SK-N-SH treated with all-trans-retinoic acid at 6 μM for 48 hours (cell line): Measurements from ENCODE around the gene SGPP2.

Experiments
- ATAC-seq: fragments of 200-7000 bp; cut with Tn5 transposase; 3 replicates; pipeline ENCODE4 v1.9.1; 2020; ENCODE audit warnings: mild to moderate bottlenecking, moderate library complexity
- ARNTL ChIP-seq: fragments of 450-650 bp; formaldehyde crosslinking; IDR thresholded peaks from 2 replicates; pipeline ENCODE4 v1.5.0; 2020; ENCODE audit warnings: low read depth, mild to moderate bottlenecking, moderate library complexity, borderline replicate concordance
- BACH2 ChIP-seq: fragments of 250-450 bp; sonication (Bioruptor Pico); IDR thresholded peaks from 2 replicates; pipeline ENCODE4 v1.9.0; 2021; ENCODE audit warnings: mild to moderate bottlenecking, borderline replicate concordance
- CREB5 ChIP-seq: fragments of 250-450 bp; sonication (Bioruptor Pico); IDR thresholded peaks from 2 replicates; pipeline ENCODE4 v1.5.1; 2020; ENCODE audit warnings: low read depth, mild to moderate bottlenecking, moderate library complexity
- CSDC2 ChIP-seq: fragments of 250-450 bp; sonication (Bioruptor Pico); IDR thresholded peaks from 2 replicates; pipeline ENCODE4 v1.5.0; 2020; ENCODE audit warnings: mild to moderate bottlenecking, moderate library complexity
- CSRNP3 ChIP-seq: fragments of 250-450 bp; sonication (Bioruptor Pico); IDR thresholded peaks from 2 replicates; pipeline ENCODE4 v1.5.1; 2021; ENCODE audit warnings: mild to moderate bottlenecking, moderate library complexity
- ESRRG ChIP-seq: fragments of 250-450 bp; sonication (Bioruptor Pico); IDR thresholded peaks from 2 replicates; pipeline ENCODE4 v1.6.1; 2021; ENCODE audit warnings: mild to moderate bottlenecking
- GLIS3 ChIP-seq: fragments of 250-450 bp; sonication (Bioruptor Pico); IDR thresholded peaks from 2 replicates; pipeline ENCODE4 v1.5.0; 2020; ENCODE audit warnings: mild to moderate bottlenecking, moderate library complexity
- ISL1 ChIP-seq: fragments of 250-450 bp; sonication (Bioruptor Pico); IDR thresholded peaks from 2 replicates; pipeline ENCODE4 v2.1.2; 2022; ENCODE audit warnings: mild to moderate bottlenecking, moderate library complexity
- OSR1 ChIP-seq: fragments of 250-450 bp; sonication (Bioruptor Pico); IDR thresholded peaks from 2 replicates; pipeline ENCODE4 v1.8.0; 2022; ENCODE audit warnings: moderate library complexity, mild to moderate bottlenecking, inconsistent platforms
- PATZ1 ChIP-seq: fragments of 250-450 bp; sonication (Bioruptor Pico); IDR thresholded peaks from 2 replicates; pipeline ENCODE4 v1.8.0; 2020; ENCODE audit warnings: mild to moderate bottlenecking, moderate library complexity, borderline replicate concordance
- POU6F1 ChIP-seq: fragments of 250-450 bp; sonication (Bioruptor Pico); IDR thresholded peaks from 2 replicates; pipeline ENCODE4 v1.8.0; 2021; ENCODE audit warnings: low read depth, mild to moderate bottlenecking, moderate library complexity, borderline replicate concordance
- PPARA ChIP-seq: fragments of 250-450 bp; sonication (Bioruptor Pico); IDR thresholded peaks from 2 replicates; pipeline ENCODE4 v1.5.0; 2020; ENCODE audit warnings: mild to moderate bottlenecking, borderline replicate concordance
- RARB ChIP-seq: fragments of 250-450 bp; sonication (Bioruptor Pico); IDR thresholded peaks from 2 replicates; pipeline ENCODE4 v1.8.0; 2021; ENCODE audit warnings: mild to moderate bottlenecking, moderate library complexity
- SNAI2 ChIP-seq: fragments of 250-450 bp; sonication (Bioruptor Pico); IDR thresholded peaks from 2 replicates; pipeline ENCODE4 v1.5.0; 2020; ENCODE audit warnings: mild to moderate bottlenecking, moderate library complexity
- TCF4 ChIP-seq: fragments of 250-450 bp; sonication (Bioruptor Pico); IDR thresholded peaks from 2 replicates; pipeline ENCODE4 v1.8.0; 2021; ENCODE audit warnings: mild to moderate bottlenecking, moderate library complexity, borderline replicate concordance
- TOX ChIP-seq: fragments of 250-450 bp; sonication (Bioruptor Pico); IDR thresholded peaks from 2 replicates; pipeline ENCODE4 v1.8.0; 2021; ENCODE audit warnings: mild to moderate bottlenecking, moderate library complexity, borderline replicate concordance
- TSHZ2 ChIP-seq: fragments of 250-450 bp; sonication (Bioruptor Pico); IDR thresholded peaks from 2 replicates; pipeline ENCODE4 v1.5.0; 2020; ENCODE audit warnings: mild to moderate bottlenecking, moderate library complexity
- ZC3H10 ChIP-seq: fragments of 250-450 bp; sonication (Bioruptor Pico); IDR thresholded peaks from 2 replicates; pipeline ENCODE4 v1.5.1; 2021; ENCODE audit warnings: mild to moderate bottlenecking, moderate library complexity
- ZFP3 ChIP-seq: fragments of 250-450 bp; sonication (Bioruptor Pico); IDR thresholded peaks from 2 replicates; pipeline ENCODE4 v1.5.0; 2020; ENCODE audit warnings: mild to moderate bottlenecking, moderate library complexity
- ZFP30 ChIP-seq: fragments of 450-650 bp; formaldehyde crosslinking; IDR thresholded peaks from 2 replicates; pipeline ENCODE4 v1.5.0; 2022; ENCODE audit warnings: mild to moderate bottlenecking, moderate library complexity
- ZNF565 ChIP-seq: fragments of 450-650 bp; formaldehyde crosslinking; conservative IDR thresholded peaks from 2 replicates; pipeline ENCODE4 v1.5.0; 2020; ENCODE audit warnings: low read depth, mild to moderate bottlenecking, moderate library complexity
- ZNF70 ChIP-seq: fragments of 450-650 bp; formaldehyde crosslinking; IDR thresholded peaks from 2 replicates; pipeline ENCODE4 v1.5.0; 2020; ENCODE audit warnings: mild to moderate bottlenecking, moderate library complexity
- ZNF8 ChIP-seq: fragments of 450-650 bp; formaldehyde crosslinking; IDR thresholded peaks from 2 replicates; pipeline ENCODE4 v1.5.0; 2020; ENCODE audit warnings: mild to moderate bottlenecking, moderate library complexity

SGPP2 gene

GRCh38 chr2:222436040-222436413, 11.7 kb downstream of the SGPP2 start:
- ATAC-seq, result no peak
- TF ChIP-seq PPARA (CRISPR knock-in tag) (no peak), BACH2 (CRISPR knock-in tag) (no peak), GLIS3 (CRISPR knock-in tag) (no peak), PATZ1 (CRISPR knock-in tag) (no peak), OSR1 (CRISPR knock-in tag) (no peak), ZFP3 (CRISPR knock-in tag) (no peak), ZC3H10 (CRISPR knock-in tag) (no peak), CSDC2 (CRISPR knock-in tag) (no peak), ZNF70 (CRISPR knock-in tag) (no peak), ARNTL (no peak), ZNF565 (CRISPR knock-in tag) (no peak), RARB (CRISPR knock-in tag) (no peak), TOX (CRISPR knock-in tag) (no peak), POU6F1 (CRISPR knock-in tag) (no peak), ISL1 (CRISPR knock-in tag) (no peak), ZFP30 (CRISPR knock-in tag) (no peak)

- TF ChIP-seq TCF4 (CRISPR knock-in tag) (no peak), ZNF565 (CRISPR knock-in tag) (no peak), OSR1 (CRISPR knock-in tag) (no peak), GLIS3 (CRISPR knock-in tag) (no peak), ZFP30 (CRISPR knock-in tag) (no peak), ESRRG (CRISPR knock-in tag) (no peak), ZNF70 (CRISPR knock-in tag) (no peak), SNAI2 (CRISPR knock-in tag) (no peak), ZNF8 (CRISPR knock-in tag) (no peak), ARNTL (no peak), CSRNP3 (no peak), CSDC2 (CRISPR knock-in tag) (no peak), PPARA (CRISPR knock-in tag) (no peak), BACH2 (CRISPR knock-in tag) (no peak), RARB (CRISPR knock-in tag) (no peak), ISL1 (CRISPR knock-in tag) (no peak), TSHZ2 (no peak)
- TF ChIP-seq, all 23 proteins: peak for 0
- ATAC-seq, result no peak
These were observed 15.3 kb downstream of the SGPP2 start for GRCh38 chr2:222439692-222440091.

GRCh38 chr2:222440673-222441422, 16.5 kb downstream of the SGPP2 start:
- 0 out of 2 replicates have a peak, but pooled peaks have one; percentile 30 for TF ChIP-seq CREB5 (CRISPR knock-in tag)
- peak; percentile 68 for TF ChIP-seq ISL1 (CRISPR knock-in tag)
- no peak for TF ChIP-seq PPARA (CRISPR knock-in tag)
- ATAC-seq, result no peak
